HG03135 (cell line): ENCODE measurements around the gene FZD7.

Experiments used
- ATAC-seq: cut with Tn5 transposase; IDR thresholded peaks from one replicate; pipeline ENCODE4 v1.9.1; 2021; ENCODE audit warnings: mild to moderate bottlenecking, moderate library complexity; ENCODE audit not compliant: unreplicated experiment

FZD7 gene

DNA sequence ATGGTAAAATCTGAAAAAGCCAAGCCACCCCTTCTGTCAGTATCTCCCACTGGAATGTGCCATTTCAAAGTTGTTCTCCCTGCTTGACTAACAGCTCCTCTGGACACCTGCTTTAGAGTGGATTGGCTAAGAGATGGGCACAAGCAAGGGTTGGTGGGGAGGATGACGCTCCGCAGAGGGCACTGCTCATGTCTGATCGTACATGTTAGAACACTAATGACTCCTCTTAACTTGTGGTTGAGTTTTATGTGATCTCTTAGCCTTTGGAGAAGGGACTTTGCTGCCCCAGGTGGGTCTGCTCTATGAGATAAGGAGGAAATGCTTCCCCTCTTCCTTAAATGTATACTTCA lies 31.2 kb downstream of the FZD7 start:
- no peak for ATAC-seq

DNA sequence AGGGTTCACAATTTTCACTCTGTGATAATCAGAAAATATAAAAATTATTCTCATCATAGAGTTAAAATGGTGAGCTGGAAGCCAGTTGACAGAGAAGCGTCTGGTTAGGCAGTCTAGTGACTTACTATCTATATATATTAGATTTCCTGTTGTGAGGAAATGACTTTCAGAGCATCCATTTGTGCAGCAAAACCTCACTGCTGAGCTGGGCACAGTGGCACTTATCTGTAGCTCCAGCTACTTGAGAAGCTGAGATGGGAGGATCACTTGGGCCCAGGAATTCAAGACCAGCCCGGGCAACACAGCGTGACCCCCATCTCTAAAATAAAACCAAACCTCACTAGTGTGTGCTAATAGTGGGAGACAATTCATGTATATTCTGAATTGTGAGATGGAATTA lies 32.2 kb downstream of the FZD7 start:
- ATAC-seq: no peak

DNA sequence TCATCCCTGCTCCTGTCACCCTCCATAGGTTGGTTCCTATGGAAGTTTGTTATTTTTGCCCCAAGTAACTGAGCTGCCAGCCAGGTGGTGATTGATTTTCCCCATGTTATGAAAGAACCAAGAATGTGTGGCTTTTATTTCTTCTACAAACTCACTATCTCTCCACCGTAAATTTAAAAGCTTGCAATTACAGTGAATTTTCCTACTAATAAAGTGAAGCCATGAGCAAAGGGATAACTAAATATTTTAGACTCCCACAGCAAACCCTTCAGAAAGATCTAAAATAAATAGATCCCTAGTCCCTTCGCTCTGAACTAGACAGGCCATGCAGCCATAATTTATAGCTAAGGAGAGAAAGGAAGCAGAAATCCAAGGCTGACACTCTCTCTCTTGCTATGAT lies 33.2 kb downstream of the FZD7 start:
- ATAC-seq: no peak

DNA sequence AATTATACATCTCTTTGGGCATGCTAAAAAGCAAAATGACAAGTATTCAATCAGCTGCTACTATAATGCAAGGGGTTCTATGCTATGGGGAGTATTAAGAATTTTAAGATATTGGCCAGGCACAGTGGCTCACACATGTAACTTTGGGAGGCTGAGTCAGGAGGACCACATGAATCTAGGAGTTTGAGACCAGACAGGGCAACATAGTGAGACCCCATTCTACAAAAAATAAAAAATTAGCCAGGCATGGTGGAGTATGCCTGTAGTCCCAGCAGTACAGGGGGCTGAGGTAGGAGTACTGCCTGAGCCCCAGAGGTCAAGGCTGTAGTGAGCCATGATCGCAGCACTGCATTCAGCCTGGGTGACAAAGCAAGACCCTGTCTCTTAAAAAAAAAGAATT lies 33.9 kb downstream of the FZD7 start:
- no peak for ATAC-seq

DNA sequence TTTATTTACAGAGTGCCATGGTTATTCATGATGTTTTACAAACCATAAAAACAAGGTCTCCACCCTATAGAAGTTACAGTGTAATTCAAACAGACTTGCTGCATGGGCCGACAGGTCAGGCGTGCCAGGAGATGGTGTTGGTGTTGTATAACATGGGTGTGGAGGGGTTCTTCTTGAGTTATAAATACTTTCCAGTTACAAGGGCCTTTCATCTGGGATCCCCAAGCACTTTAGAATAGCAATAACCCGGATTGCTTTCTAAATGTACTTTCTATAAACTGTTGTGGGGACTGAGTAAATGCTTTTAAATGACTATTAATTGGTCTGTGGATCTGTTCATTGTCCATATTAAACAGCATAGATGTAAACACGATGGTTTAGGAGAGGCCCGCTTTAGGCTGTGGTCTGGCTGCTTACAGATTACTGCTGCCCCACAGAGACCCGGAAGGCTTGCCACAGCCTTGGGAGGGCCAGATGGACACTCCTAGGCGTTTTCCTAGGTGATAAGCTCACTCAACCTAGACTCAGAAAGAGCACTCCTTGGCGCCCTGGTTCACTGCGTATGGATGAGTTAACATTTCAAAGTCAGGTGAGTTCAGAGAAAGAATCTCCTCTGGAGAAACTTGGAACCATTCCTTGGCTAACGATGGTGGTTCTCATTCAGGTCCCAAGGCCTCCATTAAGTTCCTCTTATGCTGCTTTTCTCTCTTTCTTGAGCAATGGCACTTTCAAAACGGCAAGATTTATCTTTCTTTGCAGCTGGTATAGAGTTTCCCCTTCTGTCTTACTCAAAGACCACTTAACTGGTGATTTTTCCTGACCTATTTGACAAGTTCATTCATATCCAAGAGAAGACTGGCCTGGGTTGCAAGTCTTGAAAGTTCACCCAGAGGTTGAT lies 35.8 kb downstream of the FZD7 start:
- no peak for ATAC-seq

DNA sequence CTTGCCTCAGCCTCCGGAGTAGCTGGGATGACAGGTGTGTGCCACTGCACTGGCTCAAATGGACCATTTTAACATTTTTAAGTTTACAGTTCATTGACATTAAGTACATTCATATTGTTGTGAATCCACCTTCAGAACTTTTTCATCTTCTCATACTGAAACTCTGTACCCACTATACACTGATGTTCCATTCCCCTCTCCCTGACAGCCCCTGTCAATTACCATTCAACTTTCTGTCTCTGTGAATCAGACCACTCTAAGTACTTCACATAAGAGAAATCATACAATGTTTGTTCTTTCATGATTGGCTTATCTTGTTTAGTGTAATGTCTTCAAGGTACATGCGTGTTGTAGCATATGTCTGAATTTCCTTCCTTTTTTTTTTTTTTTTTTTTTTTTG lies 37.5 kb downstream of the FZD7 start:
- no peak for ATAC-seq

DNA sequence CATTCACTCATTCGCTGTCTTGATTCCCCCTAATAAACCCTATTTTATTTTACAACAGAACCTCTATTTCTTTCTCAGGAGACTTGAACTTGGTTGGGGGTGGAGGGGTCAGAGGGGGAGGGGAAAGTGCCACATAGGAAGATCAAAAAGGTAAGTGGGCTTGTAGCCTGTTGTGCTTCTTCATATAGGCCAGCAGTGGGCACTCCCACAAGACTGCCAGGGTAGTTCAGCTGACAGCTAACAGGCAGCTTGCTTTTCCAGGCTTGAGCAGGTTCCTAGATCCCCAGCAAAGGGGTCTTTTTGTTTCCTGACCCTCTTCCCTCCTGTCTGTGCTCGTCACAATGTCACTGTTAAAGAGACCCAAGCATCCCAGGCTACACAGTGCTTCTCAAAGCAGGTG lies 38.6 kb downstream of the FZD7 start:
- ATAC-seq: no peak

DNA sequence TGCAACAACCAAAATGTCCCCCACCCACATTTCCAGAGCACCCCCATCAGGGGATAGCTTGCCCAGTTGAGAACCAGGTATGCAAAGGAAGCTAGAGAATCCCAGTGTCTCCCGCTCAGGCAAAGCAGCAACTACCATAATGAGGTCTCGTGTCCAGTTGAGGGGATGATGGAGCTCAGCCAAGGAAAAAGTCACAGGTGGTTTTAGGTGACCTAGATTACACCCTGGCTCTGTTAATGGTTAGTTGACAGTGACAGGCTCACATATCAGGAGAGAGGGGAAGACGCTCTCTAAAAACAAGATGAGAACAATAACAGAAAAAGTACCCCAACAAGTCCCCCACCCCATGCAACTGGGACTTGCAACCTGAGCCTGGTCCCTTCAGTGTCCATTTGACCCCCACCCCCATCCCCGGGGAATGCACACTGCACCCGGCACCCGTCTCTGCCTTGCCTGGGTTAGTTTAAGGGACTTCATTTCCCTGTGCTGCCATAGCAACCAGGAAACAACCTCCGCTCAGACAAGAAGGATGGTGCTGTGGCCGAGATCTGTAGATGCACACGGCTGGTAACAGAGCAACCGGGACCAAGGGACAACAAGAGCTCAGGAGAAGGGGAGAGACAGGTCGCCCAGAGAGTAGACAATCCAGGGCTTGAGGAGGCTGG lies 39.2 kb downstream of the FZD7 start, which contains the start of gene KIAA2012:
KIAA2012 (plus strand) TSS at position 519 of the 665 bp plus-strand sequence. CDS start 373 bp downstream, outside the sequence.
- no peak for ATAC-seq

DNA sequence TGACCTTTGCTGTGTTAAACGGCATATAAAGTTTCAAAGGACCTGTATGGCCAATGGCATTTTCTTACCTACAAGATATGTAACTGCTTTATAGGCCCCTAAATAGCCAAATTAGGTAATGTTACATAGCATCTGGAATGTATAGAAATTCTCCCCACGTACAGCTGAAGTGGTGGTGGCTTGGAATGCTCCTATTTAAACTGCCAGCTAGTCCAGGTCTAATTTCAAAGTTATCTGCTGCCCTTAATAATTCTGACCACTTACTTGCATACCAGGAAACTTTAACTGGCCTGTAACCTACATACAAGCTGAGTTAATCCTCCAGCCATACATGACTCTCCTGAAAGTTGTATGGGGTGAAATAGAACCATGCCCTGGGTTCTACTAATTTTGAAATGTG lies 40.7 kb downstream of the FZD7 start:
- no peak for ATAC-seq

DNA sequence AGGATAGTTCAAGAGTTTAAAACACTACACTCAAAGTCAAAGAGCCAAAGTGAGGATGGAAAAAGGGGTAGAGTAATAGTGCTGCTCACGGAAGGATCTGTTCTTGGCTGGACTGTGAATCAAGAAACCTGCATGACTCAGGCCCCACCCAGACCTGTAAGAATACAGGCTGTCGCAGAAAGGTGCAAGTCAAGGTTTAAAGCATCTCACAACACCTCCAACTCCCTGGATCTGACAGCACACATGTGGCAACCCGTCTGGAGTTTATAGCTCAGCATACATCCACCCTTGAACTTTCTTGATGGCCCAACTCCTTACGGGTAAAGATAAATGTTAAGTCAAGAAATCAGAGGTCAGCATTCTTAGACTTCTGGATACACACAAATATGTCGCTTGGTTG lies 45.7 kb downstream of the FZD7 start:
- ATAC-seq: no peak

DNA sequence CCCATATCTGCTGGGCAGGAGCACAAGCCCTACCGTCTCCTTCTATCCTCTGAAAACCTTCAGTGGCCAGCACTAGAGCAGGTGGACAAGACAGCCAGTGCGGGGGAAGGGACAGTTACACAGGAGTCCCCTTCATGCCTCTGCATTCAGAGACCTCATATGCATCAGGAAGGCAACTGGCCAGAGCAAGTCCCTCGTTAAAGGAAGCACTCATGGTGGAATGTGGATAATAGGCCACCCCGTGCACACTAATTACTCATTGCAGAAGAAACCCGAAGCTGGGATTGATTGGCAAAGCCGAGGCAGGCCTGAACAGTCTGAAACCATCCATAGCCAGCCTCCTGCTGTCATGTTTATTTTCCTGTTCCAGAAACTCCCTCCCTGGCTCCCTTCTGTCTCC lies 50.6 kb downstream of the FZD7 start:
- ATAC-seq: no peak
